NT2/D1 (cell line): ENCODE results near the gene SCRT2.

Experiments used
- YY1 ChIP-seq: IDR thresholded peaks from 2 replicates; pipeline ENCODE4 v1.6.1; 2011; ENCODE audit not compliant: insufficient read length, insufficient read depth
- ZNF274 ChIP-seq: IDR thresholded peaks from 2 replicates; pipeline ENCODE4 v1.6.1; 2011; ENCODE audit warnings: mild to moderate bottlenecking, low read depth, low read length

GRCh38 chr20:698276-698675 lies 22.7 kb upstream of the SCRT2 start:
- no peak for TF ChIP-seq ZNF274
- TF ChIP-seq YY1: no peak
